Stimulated activated naive CD8-positive, alpha-beta T cell treated with anti-CD3 and anti-CD28 coated beads, Interleukin-15, Interleukin-2, amounts not matched to agents 100 ng/mL and 50 ng/mL, for 24 hours (primary cell): ENCODE measurements around the gene SAMD5.

Source experiments
- H3K27ac Mint-ChIP-seq: one replicate; pipeline ENCODE4 v1.8.0; 2021; ENCODE audit warnings: mild to moderate bottlenecking, mixed read lengths
- H3K27me3 Mint-ChIP-seq: one replicate; pipeline ENCODE4 v1.8.0; 2021; ENCODE audit warnings: mixed read lengths
- H3K36me3 Mint-ChIP-seq: one replicate; pipeline ENCODE4 v1.8.0; 2021; ENCODE audit warnings: low read depth, mixed read lengths
- H3K4me1 Mint-ChIP-seq: one replicate; pipeline ENCODE4 v1.8.0; 2021; ENCODE audit warnings: low read depth, mixed read lengths
- H3K4me3 Mint-ChIP-seq: one replicate; pipeline ENCODE4 v1.8.0; 2021; ENCODE audit warnings: mild to moderate bottlenecking, mixed read lengths
- H3K9me3 Mint-ChIP-seq: one replicate; pipeline ENCODE4 v1.8.0; 2021; ENCODE audit warnings: mixed read lengths

SAMD5 gene

GRCh38 chr6:147569788-147570187, 61.3 kb downstream of the SAMD5 start:
- Mint-ChIP-seq H3K27ac (no peak overlapping the region), H3K36me3 (no peaks in the 10 kb centered on the region), H3K9me3 (no peaks in the 10 kb centered on the region), H3K4me3 (no peak overlapping the region), H3K4me1 (no peaks in the 10 kb centered on the region), H3K27me3 (no peaks in the 10 kb centered on the region)

- Mint-ChIP-seq H3K4me3 (no peak overlapping the region), H3K36me3 (no peaks in the 10 kb centered on the region), H3K27ac (no peak overlapping the region), H3K27me3 (no peaks in the 10 kb centered on the region), H3K9me3 (peaks cover 4% of the 10 kb centered on the region), H3K4me1 (no peaks in the 10 kb centered on the region)
Observed at GRCh38 chr6:147570681-147571080, 62.2 kb downstream of the SAMD5 start.

DNA sequence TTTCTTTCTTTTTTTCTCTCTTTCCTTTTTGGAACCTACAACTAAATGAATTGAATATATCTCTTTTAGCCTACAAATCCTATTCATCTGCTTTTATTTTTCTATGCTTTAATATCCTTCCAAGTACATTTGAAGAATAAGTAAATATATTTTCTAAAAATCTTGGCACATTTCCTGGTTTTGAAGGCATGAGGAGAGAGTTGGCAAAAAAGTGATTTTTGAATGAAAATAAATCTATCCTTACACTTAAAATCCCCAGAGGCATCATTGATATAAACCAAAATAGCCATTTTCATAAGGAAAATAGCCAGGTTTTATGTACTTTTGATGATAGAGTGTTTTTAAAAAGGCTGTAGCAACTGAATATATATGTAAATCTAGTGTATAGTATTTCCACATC, 69.0 kb downstream of the SAMD5 start:
- no peak overlapping the region for H3K4me3 Mint-ChIP-seq
- no peaks in the 10 kb centered on the region for H3K36me3 Mint-ChIP-seq
- no peaks in the 10 kb centered on the region for H3K4me1 Mint-ChIP-seq
- no peaks in the 10 kb centered on the region for H3K27me3 Mint-ChIP-seq
- H3K9me3 Mint-ChIP-seq: peaks cover 19% of the 10 kb centered on the region
- H3K27ac Mint-ChIP-seq: no peak overlapping the region

DNA sequence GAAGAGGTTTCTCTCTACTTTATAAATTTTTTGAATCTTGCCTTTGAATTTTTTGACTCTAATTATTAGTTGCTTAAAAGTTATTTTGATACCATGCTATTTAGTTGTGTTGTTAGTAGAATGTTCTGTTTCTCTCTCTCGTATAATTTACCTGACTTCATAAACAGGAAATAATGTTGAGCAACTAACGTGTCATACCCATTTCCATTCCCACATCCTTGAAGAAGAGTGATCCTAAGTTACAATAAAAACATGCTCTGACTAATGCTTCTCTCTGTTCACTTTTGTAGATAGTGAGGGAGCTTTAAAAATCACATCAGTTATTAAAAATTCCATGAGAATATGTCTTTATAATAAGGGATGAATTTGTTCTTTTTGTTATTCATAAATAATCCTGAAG, 69.7 kb downstream of the SAMD5 start:
- Mint-ChIP-seq H3K36me3 (no peaks in the 10 kb centered on the region), H3K4me1 (no peaks in the 10 kb centered on the region), H3K4me3 (no peak overlapping the region), H3K27me3 (no peaks in the 10 kb centered on the region), H3K27ac (no peak overlapping the region), H3K9me3 (peaks cover 19% of the 10 kb centered on the region)

GRCh38 chr6:147578883-147579282, 70.4 kb downstream of the SAMD5 start:
- H3K9me3 Mint-ChIP-seq: peaks cover 19% of the 10 kb centered on the region
- no peak overlapping the region for H3K4me3 Mint-ChIP-seq
- no peaks in the 10 kb centered on the region for H3K4me1 Mint-ChIP-seq
- H3K27ac Mint-ChIP-seq: no peak overlapping the region
- H3K27me3 Mint-ChIP-seq: no peaks in the 10 kb centered on the region
- H3K36me3 Mint-ChIP-seq: no peaks in the 10 kb centered on the region

DNA sequence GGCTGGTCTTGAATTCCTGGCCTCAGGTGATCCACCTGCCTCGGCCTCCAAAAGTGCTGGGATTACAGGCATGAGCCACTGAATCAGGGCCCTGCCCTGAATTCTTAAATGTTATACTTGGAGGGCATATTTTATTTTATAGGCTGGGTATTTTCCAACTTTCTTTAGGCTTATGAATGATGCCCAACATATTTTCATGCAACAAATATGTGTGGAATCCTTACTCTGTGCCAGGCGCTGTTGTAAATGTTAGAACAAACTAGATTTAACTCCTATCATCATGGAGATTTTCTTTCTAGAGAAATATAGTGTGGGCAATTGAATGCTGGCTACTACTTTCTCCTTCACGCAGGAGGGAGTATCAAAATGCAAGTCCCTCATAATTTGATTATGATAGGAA, 71.2 kb downstream of the SAMD5 start:
- Mint-ChIP-seq H3K27me3 (no peaks in the 10 kb centered on the region), H3K27ac (no peak overlapping the region), H3K4me3 (no peak overlapping the region), H3K9me3 (peaks cover 19% of the 10 kb centered on the region), H3K36me3 (no peaks in the 10 kb centered on the region), H3K4me1 (no peaks in the 10 kb centered on the region)

- Mint-ChIP-seq H3K4me1 (no peaks in the 10 kb centered on the region), H3K36me3 (no peaks in the 10 kb centered on the region), H3K27me3 (no peaks in the 10 kb centered on the region), H3K4me3 (no peak overlapping the region), H3K9me3 (peaks cover 14% of the 10 kb centered on the region), H3K27ac (no peak overlapping the region)
Observed at GRCh38 chr6:147582991-147583390, 74.5 kb downstream of the SAMD5 start.

DNA sequence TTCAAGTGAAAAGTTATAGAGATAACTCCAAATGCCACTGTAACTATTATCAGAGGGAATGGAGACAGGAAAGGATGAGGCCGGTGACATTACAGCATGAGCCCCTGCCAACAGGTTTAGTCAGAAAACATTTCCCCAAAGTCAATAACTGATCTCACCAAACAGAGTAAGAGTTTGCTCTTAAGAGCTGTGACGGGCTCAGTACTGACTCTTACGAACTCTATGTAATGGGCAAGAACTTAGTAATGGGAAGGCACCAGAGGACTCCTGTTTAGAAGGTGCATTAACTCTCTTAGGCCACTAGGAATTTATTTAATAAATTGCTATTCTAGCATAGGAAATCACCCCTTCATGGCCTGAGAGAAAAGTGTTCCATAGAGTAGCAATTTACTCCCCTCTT, 76.8 kb downstream of the SAMD5 start:
- H3K4me3 Mint-ChIP-seq: no peak overlapping the region
- no peaks in the 10 kb centered on the region for H3K27me3 Mint-ChIP-seq
- peaks cover 2% of the 10 kb centered on the region for H3K9me3 Mint-ChIP-seq
- H3K4me1 Mint-ChIP-seq: no peaks in the 10 kb centered on the region
- no peaks in the 10 kb centered on the region for H3K36me3 Mint-ChIP-seq
- no peak overlapping the region for H3K27ac Mint-ChIP-seq

GRCh38 chr6:147586044-147586443, 77.6 kb downstream of the SAMD5 start:
- H3K27me3 Mint-ChIP-seq: no peaks in the 10 kb centered on the region
- H3K4me3 Mint-ChIP-seq: no peak overlapping the region
- no peaks in the 10 kb centered on the region for H3K36me3 Mint-ChIP-seq
- H3K4me1 Mint-ChIP-seq: no peaks in the 10 kb centered on the region
- no peaks in the 10 kb centered on the region for H3K9me3 Mint-ChIP-seq
- H3K27ac Mint-ChIP-seq: no peak overlapping the region

DNA sequence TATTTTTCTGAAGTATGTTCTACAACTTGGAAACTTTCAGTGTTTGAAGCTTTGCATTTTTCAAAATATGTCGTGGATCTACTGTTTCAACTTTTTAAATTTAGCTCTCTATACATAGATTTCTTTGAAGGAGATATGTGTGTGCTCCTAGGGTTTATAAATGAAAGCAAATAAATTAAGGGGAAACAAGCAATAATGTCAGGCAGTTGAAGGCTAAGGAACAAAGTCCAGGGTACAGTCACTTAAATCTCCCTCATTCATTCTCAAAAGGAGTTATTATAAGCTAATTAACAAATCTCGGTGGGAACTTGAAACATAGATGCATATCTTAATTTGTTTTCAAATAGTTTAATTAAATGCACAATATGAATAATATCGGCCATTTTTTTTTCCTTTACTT, 79.4 kb downstream of the SAMD5 start:
- Mint-ChIP-seq H3K27ac (no peak overlapping the region), H3K4me1 (no peaks in the 10 kb centered on the region), H3K4me3 (no peak overlapping the region), H3K36me3 (no peaks in the 10 kb centered on the region), H3K9me3 (no peaks in the 10 kb centered on the region), H3K27me3 (peaks cover 2% of the 10 kb centered on the region)

DNA sequence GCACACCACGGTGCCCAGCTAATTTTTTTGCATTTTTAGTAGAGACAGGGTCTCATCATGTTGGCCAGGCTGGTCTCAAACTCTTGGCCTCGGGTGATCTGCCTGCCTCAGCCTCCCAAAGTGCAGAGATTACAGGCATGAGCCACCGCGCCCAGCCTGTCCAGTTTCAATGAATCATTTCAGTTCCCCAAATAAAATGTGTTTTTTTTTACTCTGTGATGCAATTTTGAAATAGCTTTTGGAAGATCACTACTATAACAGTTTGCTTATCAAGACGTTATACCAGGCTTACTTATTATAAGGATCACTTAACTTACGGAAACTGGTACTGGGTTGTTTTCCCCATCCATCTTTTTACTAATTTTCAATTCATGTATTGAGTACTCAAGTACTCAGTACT, 80.0 kb downstream of the SAMD5 start:
- Mint-ChIP-seq H3K27me3 (peaks cover 2% of the 10 kb centered on the region), H3K4me3 (no peak overlapping the region), H3K4me1 (no peaks in the 10 kb centered on the region), H3K27ac (no peak overlapping the region), H3K9me3 (no peaks in the 10 kb centered on the region), H3K36me3 (no peaks in the 10 kb centered on the region)

- Mint-ChIP-seq H3K9me3 (no peaks in the 10 kb centered on the region), H3K27me3 (peaks cover 2% of the 10 kb centered on the region), H3K36me3 (no peaks in the 10 kb centered on the region), H3K4me3 (no peak overlapping the region), H3K4me1 (no peaks in the 10 kb centered on the region), H3K27ac (no peak overlapping the region)
Observed at GRCh38 chr6:147589739-147590250, 81.3 kb downstream of the SAMD5 start.

- Mint-ChIP-seq H3K27ac (no peak overlapping the region), H3K27me3 (peaks cover 11% of the 10 kb centered on the region), H3K36me3 (no peaks in the 10 kb centered on the region), H3K4me1 (no peaks in the 10 kb centered on the region), H3K4me3 (no peak overlapping the region), H3K9me3 (no peaks in the 10 kb centered on the region)
Observed at GRCh38 chr6:147595961-147596360, 87.5 kb downstream of the SAMD5 start.

DNA sequence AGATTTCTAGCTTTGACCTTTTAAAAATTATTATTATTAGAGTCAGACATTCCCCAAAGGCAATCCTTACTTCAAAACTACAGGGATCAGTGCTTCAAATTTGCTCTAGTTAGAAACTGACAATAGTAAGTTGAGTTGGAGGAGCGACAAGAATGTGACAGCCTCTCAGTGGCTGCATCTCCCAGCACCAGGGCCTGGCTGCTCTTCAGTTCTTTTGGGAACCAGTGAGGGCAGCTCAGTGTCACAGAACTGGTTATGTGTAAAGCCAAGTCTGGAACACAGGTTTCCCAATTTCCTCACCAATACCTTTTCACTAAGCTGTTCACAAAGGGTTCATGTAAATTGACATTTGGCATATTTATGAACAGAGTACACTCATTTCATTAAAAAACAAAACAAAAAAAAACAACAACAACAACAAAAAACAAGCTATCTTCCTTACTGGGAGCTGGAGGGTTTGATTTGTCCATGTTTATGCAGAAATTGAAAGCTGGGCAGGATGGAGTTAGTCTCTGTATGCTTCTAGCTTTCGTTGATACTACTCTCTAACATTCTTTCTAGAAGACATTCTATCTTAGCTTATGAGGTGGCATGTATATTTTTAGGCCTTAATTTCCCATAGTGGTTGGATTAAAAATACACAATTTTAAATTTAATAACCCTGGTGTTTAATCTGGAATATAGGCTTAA, 95.0 kb downstream of the SAMD5 start:
- Mint-ChIP-seq H3K27ac (no peak overlapping the region), H3K27me3 (peaks cover 5% of the 10 kb centered on the region), H3K36me3 (no peaks in the 10 kb centered on the region), H3K4me3 (no peak overlapping the region), H3K9me3 (no peaks in the 10 kb centered on the region), H3K4me1 (no peaks in the 10 kb centered on the region)

GRCh38 chr6:147604373-147604772, 95.9 kb downstream of the SAMD5 start:
- H3K27ac Mint-ChIP-seq: no peak overlapping the region
- no peaks in the 10 kb centered on the region for H3K36me3 Mint-ChIP-seq
- no peak overlapping the region for H3K4me3 Mint-ChIP-seq
- H3K9me3 Mint-ChIP-seq: no peaks in the 10 kb centered on the region
- no peaks in the 10 kb centered on the region for H3K4me1 Mint-ChIP-seq
- peaks cover 5% of the 10 kb centered on the region for H3K27me3 Mint-ChIP-seq

GRCh38 chr6:147611992-147612391, 103.5 kb downstream of the SAMD5 start:
- Mint-ChIP-seq H3K9me3 (peaks cover 3% of the 10 kb centered on the region), H3K27me3 (no peaks in the 10 kb centered on the region), H3K4me3 (no peak overlapping the region), H3K27ac (no peak overlapping the region), H3K4me1 (no peaks in the 10 kb centered on the region), H3K36me3 (no peaks in the 10 kb centered on the region)
